Stimulated activated CD4-positive, alpha-beta T cell treated with anti-CD3 and anti-CD28 coated beads, Interleukin-2, amount 100 ng/mL, for 24 hours (primary cell): ENCODE data around the gene DAZAP1.
A peak's percentile ranks its signal among the peaks of the same experiment; 100 is the strongest.
"Not testable (repeated sequence)": the region's sequence is repeated elsewhere in the genome, so short reads cannot be mapped to it uniquely, and the experiment has no call there.

ENCODE experiments used
- DNase-seq, 2 donors: peaks; one replicate each; pipeline ENCODE4 v3.0.0-alpha.2; 2020

Gene DAZAP1

DNA sequence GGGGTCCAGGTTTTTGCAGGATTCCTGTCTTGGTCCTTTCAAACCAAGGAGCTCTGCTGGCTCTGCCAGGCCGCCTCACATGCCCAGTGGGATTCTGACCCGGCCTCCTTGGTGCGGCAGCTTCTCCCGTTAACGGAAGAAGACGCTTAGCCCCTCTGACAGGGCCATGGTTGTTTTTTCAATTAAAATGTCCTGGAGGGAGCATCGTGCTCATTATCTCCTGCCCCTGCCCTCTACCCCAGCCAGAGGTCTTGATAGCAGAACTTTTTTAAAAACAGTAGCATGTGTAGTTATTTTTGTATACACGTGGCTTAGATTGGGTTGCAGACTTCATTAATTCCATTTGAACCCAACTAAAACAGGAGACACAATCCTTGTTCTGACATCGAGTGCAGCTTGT is 19.4 kb downstream of the DAZAP1 start:
- no peak for DNase-seq

DNA sequence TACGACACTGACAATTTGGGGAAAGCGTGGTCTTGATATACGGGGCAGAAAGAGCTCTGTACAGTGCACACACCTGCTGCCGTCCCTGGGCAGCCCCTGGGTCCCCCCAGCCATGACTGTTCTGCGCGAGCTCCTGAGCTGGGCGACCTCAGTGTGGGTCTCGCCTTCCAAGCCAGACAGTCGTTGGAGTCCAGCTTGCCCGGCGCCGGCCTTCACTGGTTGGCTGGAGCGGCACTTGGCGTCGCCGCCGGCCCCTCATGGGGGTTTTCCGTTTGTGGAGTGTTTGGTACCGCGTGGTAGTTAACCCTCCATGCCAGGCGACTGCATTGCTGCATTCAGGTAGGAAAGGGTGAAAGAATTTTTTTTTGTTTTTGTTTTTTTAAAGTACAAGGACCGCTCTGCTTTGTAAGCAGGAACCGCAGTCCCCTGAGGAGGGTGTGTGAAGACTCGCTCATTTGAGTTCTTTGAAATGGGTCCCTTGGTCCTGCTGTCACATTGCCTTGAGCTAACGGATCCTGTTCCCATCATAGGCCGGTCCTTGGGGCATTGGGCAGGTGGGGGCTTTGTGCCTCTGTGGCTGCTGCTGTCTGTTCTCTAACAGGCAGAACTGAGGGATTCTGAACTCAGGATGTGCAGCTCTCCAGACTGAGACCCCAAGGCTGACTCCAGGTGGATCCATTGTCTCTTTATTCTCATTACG is 20.0 kb downstream of the DAZAP1 start:
- no peak for DNase-seq

DNA sequence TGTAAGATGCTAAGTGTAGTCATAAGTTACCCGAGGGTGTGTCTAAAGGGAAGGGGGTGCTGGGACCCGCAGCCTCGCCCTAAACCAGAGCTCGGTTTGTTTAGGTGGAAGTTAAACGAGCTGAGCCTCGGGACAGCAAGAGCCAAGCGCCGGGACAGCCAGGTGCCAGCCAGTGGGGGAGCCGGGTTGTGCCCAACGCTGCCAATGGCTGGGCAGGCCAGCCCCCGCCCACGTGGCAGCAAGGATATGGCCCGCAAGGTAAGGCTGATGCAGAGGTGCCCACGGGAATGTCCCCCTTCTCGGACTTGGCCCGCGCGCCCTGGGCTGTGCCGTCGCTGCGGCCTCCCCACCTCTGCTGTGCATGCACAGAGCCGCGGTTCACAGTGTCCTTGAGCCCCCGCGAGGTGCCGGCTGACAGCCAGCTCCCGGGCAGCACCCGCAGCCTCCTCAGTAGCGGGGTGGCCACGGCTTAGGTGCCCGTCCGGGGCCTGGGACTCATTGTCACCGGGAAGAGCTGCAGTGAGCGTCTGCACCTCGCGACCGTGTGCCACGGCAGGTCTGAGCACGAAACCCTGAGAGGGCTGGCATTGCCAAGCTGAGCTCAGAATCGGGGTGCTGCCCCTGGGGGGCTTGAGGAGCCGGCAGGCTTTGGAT is 21.5 kb downstream of the DAZAP1 start:
- DNase-seq, result no peak

DNA sequence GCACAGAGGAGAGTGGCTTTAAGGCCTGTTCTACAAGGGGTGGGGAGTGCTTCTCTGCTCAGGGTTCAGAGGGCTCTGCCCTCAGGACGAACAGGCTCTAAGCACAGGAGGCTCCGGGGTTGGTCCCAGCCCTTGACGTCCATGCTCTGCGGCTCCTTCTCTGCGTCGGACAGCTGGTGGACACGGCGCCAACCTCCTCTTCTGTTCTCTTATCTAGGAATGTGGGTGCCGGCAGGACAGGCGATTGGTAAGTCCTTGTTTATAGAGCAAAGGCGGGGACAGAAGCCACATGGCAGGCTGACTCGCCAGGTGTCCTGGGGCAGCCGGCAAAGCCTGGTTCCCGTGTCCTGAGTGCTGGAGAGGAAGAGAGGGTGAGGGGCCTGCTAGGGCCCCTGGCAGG is 22.4 kb downstream of the DAZAP1 start:
- DNase-seq, result no peak

DNA sequence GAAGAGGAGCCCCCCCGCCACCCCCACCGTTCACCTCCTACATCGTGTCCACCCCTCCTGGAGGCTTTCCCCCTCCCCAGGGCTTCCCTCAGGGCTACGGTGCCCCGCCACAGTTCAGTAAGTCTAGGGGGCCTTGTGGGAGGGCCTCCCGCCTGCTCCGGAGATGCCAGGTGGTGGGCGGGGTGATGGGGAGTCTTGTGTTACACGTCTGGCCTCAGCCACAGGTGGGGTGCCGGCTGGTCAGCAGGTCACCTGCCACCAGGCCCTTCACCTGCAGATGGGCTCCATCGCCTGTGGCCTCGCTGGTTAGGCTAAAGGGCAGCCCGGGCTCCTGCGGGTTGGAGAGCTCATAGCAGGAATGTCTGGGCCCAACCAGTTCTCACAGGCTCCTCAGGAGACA is 22.9 kb downstream of the DAZAP1 start:
- DNase-seq, result no peak

DNA sequence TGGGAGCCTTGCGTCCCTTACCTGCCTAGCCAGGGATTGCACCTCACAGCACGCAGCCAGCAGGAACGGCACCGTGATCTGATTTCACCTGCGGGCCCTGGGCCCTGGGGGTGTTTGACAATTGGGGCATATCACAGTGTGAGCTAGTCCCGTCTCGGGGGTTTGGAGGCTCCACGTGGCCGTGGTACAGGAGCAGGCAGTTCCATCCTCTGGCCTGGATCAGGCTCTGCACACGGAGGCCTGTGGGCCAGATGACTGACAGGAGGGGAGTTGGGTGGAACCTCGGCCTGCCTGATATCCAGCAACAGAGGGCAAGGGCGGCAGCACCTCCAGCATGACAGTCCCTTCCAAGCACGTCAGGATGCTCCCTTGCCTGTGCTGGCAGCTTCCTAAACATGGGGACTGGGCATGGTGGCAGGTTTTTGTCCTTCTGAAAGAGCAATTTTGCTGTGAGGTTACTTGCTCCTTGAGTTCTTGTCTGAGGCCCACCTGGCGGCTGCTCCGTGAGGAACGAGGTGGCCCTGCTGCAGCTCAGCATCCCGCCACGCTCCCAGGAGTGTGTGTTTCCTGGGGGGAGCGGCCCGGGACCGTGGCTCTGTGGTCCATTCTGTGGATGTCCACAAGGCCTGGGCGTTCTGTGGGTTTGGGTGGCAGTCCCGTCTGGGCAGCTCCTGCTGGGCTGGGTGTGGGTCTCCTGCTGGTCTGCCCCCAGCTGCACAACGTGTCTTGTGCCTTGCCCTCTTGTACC is 24.5 kb downstream of the DAZAP1 start:
- DNase-seq, result no peak

DNA sequence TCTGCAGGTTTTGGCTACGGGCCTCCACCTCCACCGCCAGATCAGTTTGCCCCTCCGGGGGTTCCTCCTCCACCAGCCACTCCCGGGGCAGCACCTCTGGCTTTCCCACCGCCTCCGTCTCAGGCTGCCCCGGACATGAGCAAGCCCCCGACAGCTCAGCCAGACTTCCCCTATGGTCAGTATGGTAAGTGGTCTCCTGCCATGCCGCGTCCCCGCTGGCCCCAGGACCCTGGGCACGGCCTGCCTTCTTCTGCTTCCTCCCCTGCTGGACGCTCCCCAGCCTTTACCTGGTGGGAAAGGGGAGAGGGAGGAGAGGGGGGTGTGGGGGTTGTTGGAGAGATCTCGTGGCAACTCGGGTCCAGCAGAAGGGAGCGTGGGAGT is 25.1 kb downstream of the DAZAP1 start:
- no peak for DNase-seq

DNA sequence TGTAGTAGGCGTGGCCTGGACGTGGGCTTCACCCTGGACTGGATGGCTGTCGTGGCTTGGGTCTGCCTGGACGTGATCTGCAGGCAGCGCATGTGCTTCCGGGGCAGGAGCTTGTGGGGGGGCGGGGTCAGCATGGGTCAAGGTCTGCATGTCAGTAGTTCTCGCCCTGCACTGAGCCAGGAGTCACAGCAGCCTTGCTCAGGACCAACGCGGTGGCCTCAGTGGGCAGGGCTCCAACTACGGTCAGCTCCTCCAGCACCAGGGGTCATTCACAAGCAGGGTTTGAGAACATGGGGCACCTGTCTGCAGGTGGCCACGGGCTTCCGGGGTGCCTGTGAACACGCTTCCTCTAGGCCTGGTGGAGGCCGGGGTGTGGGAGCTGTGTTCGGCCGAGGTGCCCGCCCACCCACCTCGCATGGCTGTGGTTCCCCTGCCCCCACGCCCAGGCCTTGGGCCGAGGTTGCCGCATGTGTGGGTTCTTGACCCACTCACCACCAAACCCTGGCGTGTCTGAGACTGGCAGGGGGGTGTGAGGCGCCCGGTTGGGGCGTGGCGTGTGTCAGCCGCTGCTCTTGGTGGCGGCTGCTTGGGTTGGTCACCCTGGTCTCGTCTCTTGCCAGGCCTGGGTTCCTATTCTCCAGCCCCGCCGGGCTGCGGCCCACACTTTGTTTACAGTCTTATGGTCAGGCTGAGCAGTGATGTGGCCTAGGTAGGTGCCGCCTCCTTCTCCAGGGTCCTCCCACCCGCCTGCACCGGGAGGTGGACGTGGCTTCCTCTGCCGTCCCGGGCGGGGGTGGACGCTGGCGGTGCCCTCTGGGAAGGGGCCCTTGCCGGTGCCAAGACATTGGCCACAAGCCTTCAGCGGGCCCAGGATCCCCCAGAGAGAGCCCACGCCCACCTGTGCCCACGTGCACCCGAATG is 26.0 kb downstream of the DAZAP1 start:
- no peak for DNase-seq

DNA sequence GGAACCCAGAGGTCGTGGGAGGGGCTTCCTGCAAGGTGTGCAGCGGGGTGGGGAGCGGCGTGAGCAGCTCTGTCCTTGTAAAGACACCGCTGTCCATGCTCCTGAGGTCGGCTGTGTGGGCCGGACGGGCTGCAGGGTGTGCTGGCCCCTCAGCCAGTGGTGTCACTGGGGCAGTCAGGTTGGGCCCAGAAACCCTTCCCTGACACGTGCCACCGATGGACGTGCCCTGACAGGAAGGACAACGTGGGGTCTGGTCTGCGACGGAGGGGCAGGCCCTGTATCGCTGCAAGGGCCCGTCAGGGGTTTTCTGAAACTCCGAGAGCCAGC is 26.6 kb downstream of the DAZAP1 start:
- no peak for DNase-seq

DNA sequence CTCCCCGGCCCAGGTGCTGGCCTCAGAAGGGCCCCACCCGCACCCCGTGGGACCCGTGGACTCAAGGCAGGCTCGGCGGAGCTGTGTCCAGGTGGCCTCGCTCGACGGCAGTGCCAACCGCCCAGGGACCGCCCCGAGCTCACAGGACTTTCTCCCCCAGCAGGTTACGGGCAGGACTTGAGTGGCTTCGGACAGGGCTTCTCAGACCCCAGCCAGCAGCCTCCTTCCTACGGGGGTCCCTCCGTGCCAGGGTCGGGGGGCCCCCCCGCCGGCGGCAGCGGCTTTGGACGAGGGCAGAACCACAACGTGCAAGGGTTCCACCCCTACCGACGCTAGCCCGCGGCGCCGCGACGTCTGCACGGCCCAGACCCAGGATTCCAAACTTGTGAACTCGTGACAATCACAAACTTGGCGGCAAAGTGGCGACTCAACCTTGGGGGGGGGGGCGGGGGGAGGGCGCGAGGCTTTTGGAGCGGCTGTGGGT is 27.2 kb downstream of the DAZAP1 start:
- DNase-seq, result no peak

DNA sequence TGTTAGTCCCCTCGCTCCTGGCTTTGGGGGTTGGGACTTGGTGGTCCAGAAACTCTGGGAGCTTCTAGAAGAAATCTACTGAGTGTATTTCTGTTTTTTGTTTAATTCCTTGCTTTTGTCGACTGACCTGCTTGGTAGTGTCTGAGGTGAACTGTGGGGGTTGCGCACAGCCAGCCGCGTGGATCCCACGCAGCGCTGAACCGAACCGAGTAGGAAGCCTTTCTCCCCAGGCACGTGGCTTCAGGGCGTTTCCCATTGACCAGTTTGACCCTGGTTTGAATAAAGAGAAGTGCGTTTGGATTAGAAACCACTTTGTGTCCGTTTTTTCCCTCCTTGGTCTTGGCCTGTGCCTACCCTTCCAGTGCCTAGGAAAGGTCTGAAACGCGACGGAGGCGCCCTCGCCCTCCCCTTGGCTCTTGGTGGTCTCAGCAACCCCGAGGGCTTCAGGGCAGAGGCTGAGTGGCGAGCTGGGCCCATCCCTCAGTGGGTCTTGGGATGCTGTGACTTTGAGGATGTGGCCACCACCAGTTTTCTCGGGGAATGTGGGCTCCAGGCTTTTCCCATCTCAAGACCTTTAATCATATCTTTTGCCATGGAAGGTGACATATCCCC is 28.1 kb downstream of the DAZAP1 start:
- no peak for DNase-seq

DNA sequence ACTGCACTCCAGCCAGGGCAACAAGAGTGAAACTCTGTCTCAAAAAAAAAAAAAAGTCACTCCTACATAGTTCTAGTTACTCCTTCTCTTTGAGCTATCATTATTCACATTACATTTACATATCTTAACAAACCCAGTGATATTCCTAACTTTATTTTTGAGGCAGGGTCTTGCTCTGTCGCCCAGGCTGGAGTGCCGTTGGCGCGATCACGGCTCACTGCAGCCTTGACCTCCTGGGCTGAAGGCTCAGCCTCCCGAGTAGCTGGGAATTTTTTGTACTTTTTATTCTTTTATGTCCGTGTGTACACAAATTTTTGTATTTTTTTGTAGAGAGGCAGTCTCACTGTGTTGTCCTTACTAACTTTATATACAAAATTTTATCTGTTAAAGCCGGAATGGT is 30.2 kb downstream of the DAZAP1 start:
- no peak for DNase-seq

DNA sequence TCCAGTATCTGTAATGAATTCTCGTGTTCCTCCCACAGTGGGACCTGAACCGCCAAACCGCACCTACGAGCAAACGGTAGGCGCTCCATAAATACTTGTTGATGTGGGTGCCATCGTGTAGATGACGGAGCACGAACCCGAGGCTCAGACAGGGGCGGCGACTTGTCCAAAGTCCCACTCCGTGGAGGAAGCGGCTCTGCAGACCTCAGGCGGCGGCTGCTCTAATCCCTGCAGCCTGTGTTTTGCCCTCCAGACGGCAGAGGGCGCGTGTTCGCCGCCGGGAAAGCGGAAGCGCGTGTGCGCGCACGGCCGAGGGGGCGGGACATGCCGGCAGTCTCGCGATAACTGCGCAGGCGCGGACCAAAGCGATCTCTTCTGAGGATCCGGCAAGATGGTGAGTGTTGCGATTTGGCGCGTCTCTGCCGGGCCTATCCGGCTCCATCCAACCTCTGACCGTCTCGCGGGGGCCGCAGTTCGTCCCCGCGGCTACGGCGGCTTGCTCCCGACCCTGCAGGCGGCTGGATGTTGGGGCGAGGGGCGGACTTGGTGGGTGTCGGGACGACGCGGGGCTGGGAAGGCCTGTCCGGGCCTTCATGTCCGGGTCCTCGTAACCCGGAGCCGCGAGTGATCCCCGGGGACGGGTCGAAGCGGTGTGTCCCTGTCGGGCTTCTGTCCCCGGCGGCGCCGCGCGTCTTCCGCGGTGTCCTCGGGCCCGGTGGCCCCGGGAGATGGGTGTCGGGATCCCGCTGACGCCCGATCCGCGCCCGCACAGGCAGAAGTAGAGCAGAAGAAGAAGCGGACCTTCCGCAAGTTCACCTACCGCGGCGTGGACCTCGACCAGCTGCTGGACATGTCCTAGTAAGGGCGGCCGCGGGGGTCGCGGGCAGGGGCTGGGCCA is 30.9 kb downstream of the DAZAP1 start, which contains the start of gene RPS15:
RPS15 (plus strand) TSS at position 362 of the 898 bp plus-strand sequence; CDS start at position 392, 30 bp downstream.
- DNase-seq, result peak; percentile 97

DNA sequence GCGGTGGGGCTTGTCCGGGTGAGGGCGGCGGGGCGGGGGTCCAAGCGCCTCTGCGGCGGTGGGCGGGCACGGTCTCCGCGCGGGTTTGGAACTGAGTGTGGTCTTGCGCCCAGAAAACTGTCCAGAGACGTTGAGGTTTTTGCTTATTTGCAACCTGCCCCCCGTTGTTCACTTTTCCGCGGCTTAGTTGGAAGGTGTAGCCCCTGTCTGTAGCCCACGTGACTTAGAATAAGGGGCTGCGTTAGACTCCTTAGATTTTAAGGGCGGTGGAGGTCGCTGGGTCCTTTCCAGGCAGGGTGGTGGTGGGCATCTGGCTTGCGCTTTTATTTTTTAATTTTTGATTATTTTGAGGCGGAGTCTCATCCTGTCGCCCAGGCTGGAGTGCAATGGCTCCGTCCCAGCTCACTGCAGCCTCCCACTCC is 31.6 kb downstream of the DAZAP1 start:
- DNase-seq, result no peak

DNA sequence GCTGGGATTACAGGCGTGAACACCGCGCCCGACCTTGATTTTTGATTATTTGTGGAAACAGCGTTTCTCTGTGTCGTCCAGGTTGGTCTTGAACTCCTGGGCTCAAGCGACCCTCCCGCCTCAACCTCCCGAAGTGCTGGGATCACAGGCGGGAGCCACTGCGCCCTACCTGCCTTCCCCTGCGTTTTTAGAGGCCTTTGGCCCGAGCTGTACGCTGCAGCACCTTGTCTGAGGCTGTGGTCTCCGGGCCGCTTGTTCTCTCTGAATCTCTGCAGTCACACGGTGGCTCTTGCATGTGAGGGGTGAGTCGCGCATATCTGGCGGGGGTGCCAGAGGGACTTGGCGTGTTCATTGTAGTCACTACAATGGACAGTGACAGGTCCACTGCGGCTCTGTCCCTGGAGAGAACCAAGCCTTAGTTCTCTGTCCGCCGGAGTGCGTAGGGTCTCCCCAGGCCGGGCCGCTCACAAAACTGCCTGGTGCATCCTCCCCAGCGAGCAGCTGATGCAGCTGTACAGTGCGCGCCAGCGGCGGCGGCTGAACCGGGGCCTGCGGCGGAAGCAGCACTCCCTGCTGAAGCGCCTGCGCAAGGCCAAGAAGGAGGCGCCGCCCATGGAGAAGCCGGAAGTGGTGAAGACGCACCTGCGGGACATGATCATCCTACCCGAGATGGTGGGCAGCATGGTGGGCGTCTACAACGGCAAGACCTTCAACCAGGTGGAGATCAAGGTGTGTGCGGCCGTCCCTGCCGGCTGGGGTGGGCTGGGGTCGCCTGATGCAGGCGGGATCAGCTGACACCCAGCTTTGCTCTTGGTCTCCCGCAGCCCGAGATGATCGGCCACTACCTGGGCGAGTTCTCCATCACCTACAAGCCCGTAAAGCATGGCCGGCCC is 32.4 kb downstream of the DAZAP1 start:
- DNase-seq, result not testable (repeated sequence)

DNA sequence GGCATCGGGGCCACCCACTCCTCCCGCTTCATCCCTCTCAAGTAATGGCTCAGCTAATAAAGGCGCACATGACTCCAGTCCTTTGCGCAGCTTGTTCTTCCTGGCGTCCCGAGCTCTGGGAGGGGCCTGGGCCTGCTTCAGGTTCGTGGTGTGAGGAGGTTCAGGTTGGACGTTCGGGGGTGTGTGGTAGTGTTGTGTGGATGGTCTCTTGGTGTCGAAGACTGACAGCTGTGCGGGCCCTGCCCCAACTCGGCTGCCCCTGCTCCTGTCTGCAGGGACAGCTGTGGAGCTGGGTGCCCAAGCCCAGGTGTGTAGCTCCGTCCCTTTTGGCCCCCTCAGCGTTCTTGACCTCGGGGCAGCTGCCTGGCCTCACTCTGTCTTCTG is 33.0 kb downstream of the DAZAP1 start:
- DNase-seq, result no peak

DNA sequence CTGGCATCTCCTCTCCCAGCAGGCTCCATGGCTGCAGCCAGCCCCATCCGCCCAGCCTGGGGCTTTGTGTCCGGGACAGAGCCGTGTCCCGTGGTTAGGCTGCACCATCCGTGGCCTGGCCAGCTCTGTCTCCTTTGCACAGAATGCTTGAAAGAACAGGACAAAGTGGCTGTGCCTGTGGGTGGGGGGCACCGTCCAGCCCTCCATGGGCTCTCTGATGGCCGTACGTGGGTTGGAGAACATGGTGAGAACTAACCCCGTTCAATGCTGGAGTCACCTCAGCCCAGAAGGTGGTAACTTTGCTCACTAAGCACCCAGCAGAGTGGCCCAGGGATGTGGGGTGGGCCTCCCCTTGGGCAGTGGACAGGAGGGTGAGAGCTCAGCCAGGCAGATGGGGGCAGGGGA is 33.6 kb downstream of the DAZAP1 start:
- no peak for DNase-seq

DNA sequence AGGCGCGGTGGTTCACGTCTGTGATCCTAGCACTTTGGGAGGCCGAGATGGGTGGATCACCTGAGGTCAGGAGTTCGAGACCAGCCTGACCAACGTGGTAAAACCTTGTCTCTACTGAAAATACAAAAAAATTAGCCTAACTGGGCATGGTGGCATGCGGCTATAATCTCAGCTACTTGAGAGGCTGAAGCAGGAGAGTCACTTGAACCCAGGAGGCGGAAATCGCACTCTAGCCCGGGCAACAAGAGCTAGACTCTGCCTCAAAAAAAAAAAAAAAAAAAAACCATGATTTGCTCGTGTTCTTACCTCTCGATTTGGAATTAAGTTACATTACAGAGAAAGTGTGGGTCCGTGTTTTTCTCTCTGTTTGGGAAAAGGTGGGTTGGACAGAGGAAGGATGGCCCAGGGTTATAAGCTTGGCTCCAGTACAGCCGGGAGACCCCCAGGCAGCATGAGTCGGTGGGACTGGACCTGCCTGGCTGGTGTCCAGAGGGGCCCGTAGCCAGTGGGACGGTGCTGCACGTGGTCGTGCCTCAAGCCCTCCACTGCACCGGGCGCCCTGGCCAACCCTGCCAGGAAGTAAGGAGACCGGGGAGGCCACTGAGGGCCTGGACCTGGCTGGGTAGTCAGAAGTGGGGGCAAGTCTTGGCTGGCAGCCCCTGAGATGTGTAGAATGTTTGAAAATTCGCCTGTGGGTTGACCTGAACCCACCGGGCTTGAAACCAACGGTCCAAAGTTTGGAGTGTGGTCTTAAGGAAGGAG is 34.5 kb downstream of the DAZAP1 start:
- no peak for DNase-seq

DNA sequence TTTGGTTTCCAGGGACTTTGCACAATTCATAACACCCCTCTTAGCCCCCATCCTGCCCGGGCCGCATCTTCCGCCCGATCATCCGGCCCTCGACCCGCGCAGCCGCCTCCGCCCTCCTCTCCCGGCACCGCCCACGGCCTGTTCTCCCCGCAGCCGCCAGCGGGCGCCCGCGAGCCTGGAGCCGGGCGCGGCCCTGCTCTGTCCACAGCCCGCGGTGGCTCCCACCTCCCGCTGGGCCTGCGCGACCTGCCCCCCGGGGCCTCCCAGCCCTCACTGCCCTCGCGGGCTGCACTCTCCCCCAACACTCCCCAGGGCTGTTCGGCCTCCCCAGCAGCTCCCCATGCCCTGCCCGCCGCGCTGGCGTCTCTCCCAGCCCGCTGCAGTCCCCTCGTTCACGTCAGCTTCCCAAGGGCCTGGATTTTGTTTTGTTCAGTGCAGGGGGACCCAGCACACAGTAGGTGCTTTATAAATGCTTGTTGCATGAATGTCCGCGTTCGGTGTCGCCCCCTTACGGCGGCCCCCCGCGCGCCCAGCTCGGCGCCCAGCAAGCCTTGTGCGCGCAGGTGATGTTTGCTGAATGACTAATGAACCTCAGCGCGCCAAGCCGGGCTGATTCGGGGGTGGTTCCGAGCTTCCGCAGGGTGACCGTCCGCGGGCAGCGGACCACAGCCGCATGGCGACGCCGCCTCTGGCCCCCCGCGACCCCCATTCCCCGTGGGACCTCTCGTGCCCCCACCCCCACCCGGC is 38.0 kb downstream of the DAZAP1 start:
- DNase-seq, result peak; percentile 79 to 84
